ENCODE data around the gene ME1. TPM values are rescaled to one million over a fixed set of nuclear protein-coding genes. Genes with fewer than 3 reads are reported as not detected.

ME1 gene
- total and polyA plus RNA-seq, 2 donors (not counting 3 experiments of a cell fraction or from before 2014, with no cell fraction given): 7.3 to 29.3 TPM

- no peak overlapping the region for H3K4me2 ChIP-seq (ENCODE audit: insufficient read depth, low read length)
- DNase-seq (ENCODE audit: low read depth, low spot score) (peak; percentile 49), FAIRE-seq (peak; percentile 59)
- TF ChIP-seq, protein P1, sequence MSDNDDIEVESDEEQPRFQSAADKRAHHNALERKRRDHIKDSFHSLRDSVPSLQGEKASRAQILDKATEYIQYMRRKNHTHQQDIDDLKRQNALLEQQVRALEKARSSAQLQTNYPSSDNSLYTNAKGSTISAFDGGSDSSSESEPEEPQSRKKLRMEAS (IDR thresholded peaks at IDR 0.05; ENCODE audit: insufficient read depth, insufficient read length): no peak
- TF ChIP-seq JUN (IDR thresholded peaks at IDR 0.05; ENCODE audit: borderline replicate concordance, insufficient read depth, insufficient read length, low read depth): no peak
- TF ChIP-seq, protein P2, sequence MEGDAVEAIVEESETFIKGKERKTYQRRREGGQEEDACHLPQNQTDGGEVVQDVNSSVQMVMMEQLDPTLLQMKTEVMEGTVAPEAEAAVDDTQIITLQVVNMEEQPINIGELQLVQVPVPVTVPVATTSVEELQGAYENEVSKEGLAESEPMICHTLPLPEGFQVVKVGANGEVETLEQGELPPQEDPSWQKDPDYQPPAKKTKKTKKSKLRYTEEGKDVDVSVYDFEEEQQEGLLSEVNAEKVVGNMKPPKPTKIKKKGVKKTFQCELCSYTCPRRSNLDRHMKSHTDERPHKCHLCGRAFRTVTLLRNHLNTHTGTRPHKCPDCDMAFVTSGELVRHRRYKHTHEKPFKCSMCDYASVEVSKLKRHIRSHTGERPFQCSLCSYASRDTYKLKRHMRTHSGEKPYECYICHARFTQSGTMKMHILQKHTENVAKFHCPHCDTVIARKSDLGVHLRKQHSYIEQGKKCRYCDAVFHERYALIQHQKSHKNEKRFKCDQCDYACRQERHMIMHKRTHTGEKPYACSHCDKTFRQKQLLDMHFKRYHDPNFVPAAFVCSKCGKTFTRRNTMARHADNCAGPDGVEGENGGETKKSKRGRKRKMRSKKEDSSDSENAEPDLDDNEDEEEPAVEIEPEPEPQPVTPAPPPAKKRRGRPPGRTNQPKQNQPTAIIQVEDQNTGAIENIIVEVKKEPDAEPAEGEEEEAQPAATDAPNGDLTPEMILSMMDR (IDR thresholded peaks at IDR 0.05; ENCODE audit: extremely low read depth in 1 of 2, insufficient read depth in 1 of 2, low read depth in 1 of 2, low read length in 2 of 2): peak; percentile 18 to 37
- TF ChIP-seq FOS (IDR thresholded peaks at IDR 0.05; ENCODE audit: borderline replicate concordance, insufficient read depth, low read length): no peak
- no peak overlapping the region for H2AFZ ChIP-seq (ENCODE audit: low read depth, low read length)
- dilution Hi-C loops (cut with MboI; ENCODE audit: extremely low pct_ligation_motif_present, low sequenced_read_pairs): no loop called here
- no peaks in the 10 kb centered on the region for H3K27me3 ChIP-seq (ENCODE audit: control insufficient read depth in 2 of 2, insufficient read depth in 2 of 2, low read length in 2 of 2)
- H3K27ac ChIP-seq (ENCODE audit: insufficient read depth, low read depth, low read length): no peak overlapping the region
- ChIA-PET POLR2A (no interaction called here), CTCF (interaction anchor here (0.6 to 7.0 kb wide), 15 partner anchors 9 to 353 kb away, joined by 3 to 145 read pairs (median 5); partner anchors contain the start of genes DOP1A, ME1, PRSS35 and UBE3D)
- H4K20me1 ChIP-seq (replicated peaks; ENCODE audit: control insufficient read depth, extremely low read depth, insufficient read depth, low read length): no peaks in the 10 kb centered on the region
- H3K79me2 ChIP-seq (ENCODE audit: control insufficient read depth, insufficient read depth, low read length): peaks cover 12% of the 10 kb centered on the region
- intact Hi-C loops (cut with micrococcal nuclease): loop anchor here (1.0 to 2.0 kb wide), 3 partner anchors 94 to 351 kb away; partner anchors contain the start of genes DOP1A and PRSS35
- no TSS peak for BruUV-seq (replicated peaks)
- H3K9me1 ChIP-seq (replicated peaks; ENCODE audit: control insufficient read depth, extremely low read depth, insufficient read depth, low read length): no peaks in the 10 kb centered on the region
- no peak overlapping the region for H3K9ac ChIP-seq (replicated peaks; ENCODE audit: extremely low read depth, insufficient read depth, low read length)
- H3K9me3 ChIP-seq (replicated peaks; ENCODE audit: control insufficient read depth, insufficient read depth, low read length): no peaks in the 10 kb centered on the region
- H3K4me3 ChIP-seq (replicated peaks in 1 of 3; ENCODE audit: insufficient read depth in 1 of 3, low read depth in 1 of 3, low read length in 3 of 3): no peak overlapping the region
- no peaks in the 10 kb centered on the region for H3K4me1 ChIP-seq (ENCODE audit: control insufficient read depth, extremely low read depth, insufficient read depth, low read length)
- H3K36me3 ChIP-seq (ENCODE audit: control insufficient read depth in 2 of 2, extremely low read depth in 1 of 2, insufficient read depth in 2 of 2, low read length in 2 of 2): no peaks in the 10 kb centered on the region
Observed at GRCh38 chr6:83417880-83418663, 12.8 kb downstream of the ME1 start.

All from endothelial cell of umbilical vein (primary cell).